ENCODE measurements around the gene ACER3.

DNA sequence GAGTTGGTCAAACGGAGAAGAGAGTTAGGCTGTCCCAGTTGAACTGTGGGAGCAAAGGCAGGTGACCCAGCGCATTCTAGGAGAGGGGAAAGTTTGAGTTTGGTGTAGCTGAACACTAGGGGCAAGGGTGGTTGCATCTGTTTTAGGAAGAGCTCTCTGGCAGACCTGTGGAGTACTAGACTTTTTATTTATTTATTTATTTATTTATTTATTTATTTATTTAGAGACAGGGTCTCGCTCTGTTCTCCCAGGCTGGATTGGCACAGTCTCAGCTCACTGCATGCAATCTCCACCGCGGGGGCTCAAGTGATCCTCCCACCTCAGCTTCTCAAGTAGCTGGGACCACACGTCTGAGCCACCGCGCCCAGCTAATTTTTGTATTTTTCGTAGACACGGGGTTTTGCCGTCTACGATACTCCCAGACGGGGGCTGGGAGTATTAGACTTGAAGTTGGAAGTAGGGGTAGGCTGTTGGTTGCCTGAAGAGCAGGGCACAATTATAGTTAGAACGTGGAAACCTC lies 950 bp upstream of the ACER3 start:
- TF ChIP-seq CHD1 (IDR thresholded peaks at IDR 0.05; ENCODE audit: low read depth, low read length) (no peak), MAFK (IDR thresholded peaks at IDR 0.05; ENCODE audit: low read depth, low read length) (no peak), POLR2A (IDR thresholded peaks at IDR 0.05; ENCODE audit: low read depth, low read length) (no peak), BHLHE40 (IDR thresholded peaks at IDR 0.05; ENCODE audit: low read depth, low read length) (no peak), RFX5 (IDR thresholded peaks at IDR 0.05; ENCODE audit: low read depth, low read length) (no peak), SMC3 (IDR thresholded peaks at IDR 0.05; ENCODE audit: low read depth, low read length) (no peak), CEBPB (IDR thresholded peaks at IDR 0.05; ENCODE audit: low read depth, low read length) (no peak), MXI1 (IDR thresholded peaks at IDR 0.05; ENCODE audit: borderline replicate concordance, low read depth, low read length) (no peak), MAZ (IDR thresholded peaks at IDR 0.05; ENCODE audit: borderline replicate concordance, low read depth, low read length) (no peak), RAD21 (IDR thresholded peaks at IDR 0.05; ENCODE audit: low read length) (no peak)
- TF ChIP-seq, protein P1, sequence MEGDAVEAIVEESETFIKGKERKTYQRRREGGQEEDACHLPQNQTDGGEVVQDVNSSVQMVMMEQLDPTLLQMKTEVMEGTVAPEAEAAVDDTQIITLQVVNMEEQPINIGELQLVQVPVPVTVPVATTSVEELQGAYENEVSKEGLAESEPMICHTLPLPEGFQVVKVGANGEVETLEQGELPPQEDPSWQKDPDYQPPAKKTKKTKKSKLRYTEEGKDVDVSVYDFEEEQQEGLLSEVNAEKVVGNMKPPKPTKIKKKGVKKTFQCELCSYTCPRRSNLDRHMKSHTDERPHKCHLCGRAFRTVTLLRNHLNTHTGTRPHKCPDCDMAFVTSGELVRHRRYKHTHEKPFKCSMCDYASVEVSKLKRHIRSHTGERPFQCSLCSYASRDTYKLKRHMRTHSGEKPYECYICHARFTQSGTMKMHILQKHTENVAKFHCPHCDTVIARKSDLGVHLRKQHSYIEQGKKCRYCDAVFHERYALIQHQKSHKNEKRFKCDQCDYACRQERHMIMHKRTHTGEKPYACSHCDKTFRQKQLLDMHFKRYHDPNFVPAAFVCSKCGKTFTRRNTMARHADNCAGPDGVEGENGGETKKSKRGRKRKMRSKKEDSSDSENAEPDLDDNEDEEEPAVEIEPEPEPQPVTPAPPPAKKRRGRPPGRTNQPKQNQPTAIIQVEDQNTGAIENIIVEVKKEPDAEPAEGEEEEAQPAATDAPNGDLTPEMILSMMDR (conservative IDR thresholded peaks at IDR 0.05; ENCODE audit: low read depth, low read length): no peak
- TF ChIP-seq, protein P2, sequence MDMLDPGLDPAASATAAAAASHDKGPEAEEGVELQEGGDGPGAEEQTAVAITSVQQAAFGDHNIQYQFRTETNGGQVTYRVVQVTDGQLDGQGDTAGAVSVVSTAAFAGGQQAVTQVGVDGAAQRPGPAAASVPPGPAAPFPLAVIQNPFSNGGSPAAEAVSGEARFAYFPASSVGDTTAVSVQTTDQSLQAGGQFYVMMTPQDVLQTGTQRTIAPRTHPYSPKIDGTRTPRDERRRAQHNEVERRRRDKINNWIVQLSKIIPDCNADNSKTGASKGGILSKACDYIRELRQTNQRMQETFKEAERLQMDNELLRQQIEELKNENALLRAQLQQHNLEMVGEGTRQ (IDR thresholded peaks at IDR 0.05; ENCODE audit: low read depth, low read length): no peak
- TF ChIP-seq, protein P3, sequence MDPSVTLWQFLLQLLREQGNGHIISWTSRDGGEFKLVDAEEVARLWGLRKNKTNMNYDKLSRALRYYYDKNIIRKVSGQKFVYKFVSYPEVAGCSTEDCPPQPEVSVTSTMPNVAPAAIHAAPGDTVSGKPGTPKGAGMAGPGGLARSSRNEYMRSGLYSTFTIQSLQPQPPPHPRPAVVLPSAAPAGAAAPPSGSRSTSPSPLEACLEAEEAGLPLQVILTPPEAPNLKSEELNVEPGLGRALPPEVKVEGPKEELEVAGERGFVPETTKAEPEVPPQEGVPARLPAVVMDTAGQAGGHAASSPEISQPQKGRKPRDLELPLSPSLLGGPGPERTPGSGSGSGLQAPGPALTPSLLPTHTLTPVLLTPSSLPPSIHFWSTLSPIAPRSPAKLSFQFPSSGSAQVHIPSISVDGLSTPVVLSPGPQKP (IDR thresholded peaks at IDR 0.05; ENCODE audit: borderline replicate concordance, low read depth, low read length): no peak
